Activated T-cell treated with anti-CD3 and anti-CD28 coated beads, Interleukin-2, amount 50 U/mL, for 4 hours (primary cell): Measurements from ENCODE around the gene MMGT1. TPM values are rescaled to one million over a fixed set of nuclear protein-coding genes. Genes with fewer than 3 reads are reported as not detected.
"Not testable (repeated sequence)": the region's sequence is repeated elsewhere in the genome, so short reads cannot be mapped to it uniquely, and the experiment has no call there.

Experiments used
- ATAC-seq, 2 donors: fragments of 200-7000 bp; cut with Tn5 transposase; one replicate each; pipeline ENCODE4 v1.10.0; 2021
- DNase-seq: peaks from one replicate; pipeline ENCODE4 v3.0.0-alpha.2; 2020
- H3K27me3 Mint-ChIP-seq: one replicate; pipeline ENCODE4 v1.8.0; 2021; ENCODE audit warnings: low read depth, mixed read lengths
- H3K36me3 Mint-ChIP-seq: one replicate; pipeline ENCODE4 v1.8.0; 2022; ENCODE audit warnings: mixed read lengths; ENCODE audit not compliant: insufficient read depth
- H3K4me1 Mint-ChIP-seq: one replicate; pipeline ENCODE4 v1.8.0; 2021; ENCODE audit warnings: low read depth, mixed read lengths
- H3K4me3 Mint-ChIP-seq: one replicate; pipeline ENCODE4 v1.8.0; 2021; ENCODE audit warnings: mild to moderate bottlenecking, moderate library complexity, mixed read lengths
- H3K9me3 Mint-ChIP-seq: one replicate; pipeline ENCODE4 v1.8.0; 2021; ENCODE audit warnings: mixed read lengths
- total RNA-seq, 3 donors: library from RNA; stranded (reverse); gene quantifications; one replicate each; pipeline ENCODE4 v1.2.1, GENCODE V29; 2021

Gene MMGT1
- total RNA-seq, 3 donors from 2014 or later = 25.6 to 29.0 (median 25.8) TPM

GRCh38 chrX:135975421-135975820 is 1.6 kb upstream of the MMGT1 start:
- no peaks in the 10 kb centered on the region for H3K36me3 Mint-ChIP-seq
- H3K4me1 Mint-ChIP-seq = peaks cover 44% of the 10 kb centered on the region
- DNase-seq (no peak), ATAC-seq (no peak)
- H3K9me3 Mint-ChIP-seq = no peaks in the 10 kb centered on the region
- no peaks in the 10 kb centered on the region for H3K27me3 Mint-ChIP-seq
- H3K4me3 Mint-ChIP-seq = no peak overlapping the region

- Mint-ChIP-seq H3K4me3 (peak overlapping the region; percentile 72), H3K36me3 (no peaks in the 10 kb centered on the region)
- DNase-seq = peak; percentile 73
Observed at GRCh38 chrX:135974279-135974856, 580 bp upstream of the MMGT1 start.

GRCh38 chrX:135973025-135973547 is 702 bp downstream of the MMGT1 start:
- Mint-ChIP-seq H3K27me3 (no peaks in the 10 kb centered on the region), H3K4me3 (peak overlapping the region; percentile 99), H3K9me3 (no peaks in the 10 kb centered on the region), H3K36me3 (no peaks in the 10 kb centered on the region), H3K4me1 (peaks cover 43% of the 10 kb centered on the region)
- DNase-seq (no peak), ATAC-seq (peak in 1 of 2 donors; percentile 7)

More at GRCh38 chrX:135974279-135974856, 580 bp upstream of the MMGT1 start:
- Mint-ChIP-seq H3K4me1 (peaks cover 45% of the 10 kb centered on the region), H3K9me3 (no peaks in the 10 kb centered on the region), H3K27me3 (no peaks in the 10 kb centered on the region)
- peak; percentile 5 to 7 for ATAC-seq

GRCh38 chrX:135951291-135951690 is 22.5 kb downstream of the MMGT1 start:
- no peak overlapping the region for H3K4me3 Mint-ChIP-seq
- H3K9me3 Mint-ChIP-seq = no peaks in the 10 kb centered on the region
- no peaks in the 10 kb centered on the region for H3K4me1 Mint-ChIP-seq
- no peak for ATAC-seq
- H3K27me3 Mint-ChIP-seq = no peaks in the 10 kb centered on the region
- no peaks in the 10 kb centered on the region for H3K36me3 Mint-ChIP-seq
- DNase-seq = no peak

DNA sequence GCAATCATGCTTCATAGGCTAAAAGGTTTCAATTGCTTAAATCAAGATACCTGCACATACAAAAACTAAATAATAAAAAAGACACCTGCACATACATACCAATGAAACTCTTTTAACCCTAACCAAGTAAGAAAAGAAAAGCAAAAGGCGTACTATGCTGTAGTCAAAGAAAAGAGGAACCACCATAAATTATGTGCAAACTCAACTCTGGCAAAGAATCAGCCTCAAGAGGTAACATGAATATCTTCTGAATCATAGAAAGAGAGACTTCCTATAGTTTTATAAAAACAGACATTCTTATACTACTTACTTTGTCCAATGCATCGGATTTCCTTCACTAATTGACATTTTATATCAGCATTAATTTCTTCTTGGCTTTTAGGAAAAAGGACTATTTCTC is 29.3 kb downstream of the MMGT1 start:
- no peaks in the 10 kb centered on the region for H3K9me3 Mint-ChIP-seq
- H3K4me3 Mint-ChIP-seq = no peak overlapping the region
- no peaks in the 10 kb centered on the region for H3K4me1 Mint-ChIP-seq
- DNase-seq (no peak), ATAC-seq (no peak)
- no peaks in the 10 kb centered on the region for H3K27me3 Mint-ChIP-seq
- H3K36me3 Mint-ChIP-seq = peaks cover 6% of the 10 kb centered on the region

- DNase-seq (peak; percentile 31), ATAC-seq (peak in 1 of 2 donors; percentile 58)
- Mint-ChIP-seq H3K36me3 (no peaks in the 10 kb centered on the region), H3K4me3 (no peak overlapping the region), H3K4me1 (no peaks in the 10 kb centered on the region), H3K27me3 (no peaks in the 10 kb centered on the region), H3K9me3 (no peaks in the 10 kb centered on the region)
Observed at GRCh38 chrX:135931644-135932487, 41.9 kb downstream of the MMGT1 start.

DNA sequence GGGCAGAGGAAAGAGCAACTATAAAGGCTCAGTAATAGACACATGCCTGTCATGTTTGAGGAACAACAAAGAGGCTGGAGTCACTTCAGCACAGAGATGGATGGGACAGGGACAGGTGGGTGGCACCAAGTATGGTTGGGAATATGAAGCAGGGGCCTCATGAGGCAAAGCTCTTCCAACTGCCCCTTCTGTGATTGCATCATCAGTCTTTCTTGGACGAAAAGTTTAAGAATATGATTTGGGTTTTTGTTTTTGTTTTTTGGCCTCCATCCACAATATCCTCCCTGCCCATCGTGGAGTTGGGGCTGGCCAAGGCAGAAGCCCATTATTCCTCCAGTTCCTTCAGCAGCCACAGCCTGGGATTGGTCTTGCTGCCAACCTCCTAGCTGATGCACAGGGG is 45.9 kb downstream of the MMGT1 start:
- Mint-ChIP-seq H3K4me1 (no peaks in the 10 kb centered on the region), H3K27me3 (no peaks in the 10 kb centered on the region), H3K4me3 (no peak overlapping the region), H3K9me3 (no peaks in the 10 kb centered on the region), H3K36me3 (no peaks in the 10 kb centered on the region)
- ATAC-seq (no peak), DNase-seq (no peak)

DNA sequence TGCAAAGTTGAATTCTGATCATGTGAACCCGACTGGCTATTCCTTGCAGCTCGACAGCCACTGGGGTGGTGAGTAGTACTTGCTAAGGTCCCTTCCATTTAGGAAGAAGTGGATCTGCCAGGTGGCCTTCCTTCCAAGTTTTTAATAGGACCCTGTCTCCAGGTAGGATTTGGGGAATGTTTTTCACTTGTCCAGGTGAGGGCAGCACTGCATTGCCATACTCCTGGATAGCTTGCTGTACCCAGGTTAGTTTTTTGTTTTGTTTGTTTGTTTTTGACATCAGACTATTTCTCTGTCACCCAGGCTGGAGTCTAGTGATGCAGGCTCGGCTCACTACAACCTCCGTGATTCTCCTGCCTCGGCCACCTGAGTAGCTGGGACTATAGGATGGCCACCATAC is 50.4 kb downstream of the MMGT1 start:
- ATAC-seq (no peak), DNase-seq (no peak)
- no peaks in the 10 kb centered on the region for H3K27me3 Mint-ChIP-seq
- H3K36me3 Mint-ChIP-seq = no peaks in the 10 kb centered on the region
- no peaks in the 10 kb centered on the region for H3K4me1 Mint-ChIP-seq
- H3K4me3 Mint-ChIP-seq = no peak overlapping the region
- H3K9me3 Mint-ChIP-seq = no peaks in the 10 kb centered on the region

- not testable (repeated sequence) for H3K4me3 Mint-ChIP-seq, H3K4me1 Mint-ChIP-seq, ATAC-seq, H3K27me3 Mint-ChIP-seq, H3K36me3 Mint-ChIP-seq, H3K9me3 Mint-ChIP-seq, DNase-seq
Observed at GRCh38 chrX:135920516-135920915, 53.3 kb downstream of the MMGT1 start.

DNA sequence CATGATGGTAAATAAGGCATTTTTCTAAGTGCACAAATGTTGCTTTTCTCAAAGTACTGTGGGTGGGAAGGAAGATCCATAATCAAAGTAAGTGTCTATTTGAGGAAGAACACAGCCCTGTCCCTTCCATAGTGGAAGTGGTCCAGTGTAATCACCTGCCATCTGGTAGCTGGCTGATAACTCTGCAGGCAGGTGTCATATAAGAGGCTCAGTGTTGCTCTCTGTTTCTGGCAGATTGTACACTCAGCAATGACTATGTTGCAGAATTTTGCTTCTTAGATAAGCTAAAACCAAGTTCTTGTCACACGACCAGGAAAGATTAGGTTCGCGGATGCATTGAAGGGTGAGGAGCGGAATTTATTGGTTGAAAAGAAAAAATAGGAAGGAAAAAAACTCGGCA is 59.4 kb downstream of the MMGT1 start:
- no peak for DNase-seq
- no peak overlapping the region for H3K4me3 Mint-ChIP-seq
- H3K36me3 Mint-ChIP-seq = no peaks in the 10 kb centered on the region
- no peaks in the 10 kb centered on the region for H3K9me3 Mint-ChIP-seq
- H3K27me3 Mint-ChIP-seq = no peaks in the 10 kb centered on the region
- ATAC-seq = no peak
- H3K4me1 Mint-ChIP-seq = no peaks in the 10 kb centered on the region

Other genes with a start within 250 kb of the MMGT1 start
- gene CT45A3, start 205.8 kb downstream of the MMGT1 start, total RNA-seq = not detected
- not detected for gene CT45A5, start 188.5 kb downstream of the MMGT1 start, total RNA-seq
- not detected for gene CT45A6, start 171.2 kb downstream of the MMGT1 start, total RNA-seq
- gene CT45A2, start 154.0 kb downstream of the MMGT1 start, total RNA-seq = not detected
- gene CT45A7, start 136.7 kb downstream of the MMGT1 start, total RNA-seq = not detected
- gene CT45A8, start 119.5 kb downstream of the MMGT1 start, total RNA-seq = not detected
- gene CT45A9, start 102.2 kb downstream of the MMGT1 start, total RNA-seq = not detected
- gene CT45A10, start 80.5 kb downstream of the MMGT1 start, total RNA-seq = not detected
- gene SAGE1, start 80.3 kb downstream of the MMGT1 start, total RNA-seq = not detected
- gene SLC9A6, start 11.4 kb upstream of the MMGT1 start, total RNA-seq = 10 to 100 TPM; 11.4 to 13.7 (median 12.2) TPM
- 10 to 100 TPM in 1 of 3 donors, 1 to 10 TPM in 2; 7.0 to 13.1 (median 8.8) TPM for gene FHL1, start 173.5 kb upstream of the MMGT1 start, total RNA-seq